ACC112 (cell line): ENCODE data around the gene TALDO1.

Source experiments
- H2AFZ ChIP-seq: fragments of 200-600 bp; sonication (generic); one replicate; pipeline ENCODE4 v1.6.0; 2017; ENCODE audit warnings: antibody characterized with exemption, low read length; ENCODE audit not compliant: unreplicated experiment
- H3K27ac ChIP-seq: fragments of 200-600 bp; sonication (generic); 2 replicates; pipeline ENCODE4 v1.5.1; 2014; ENCODE audit warnings: low read depth, mild to moderate bottlenecking, antibody characterized with exemption, low read length, moderate library complexity
- H3K27me3 ChIP-seq: fragments of 200-600 bp; sonication (generic); 2 replicates; pipeline ENCODE4 v1.6.1; 2014; ENCODE audit warnings: mild to moderate bottlenecking, antibody characterized with exemption, low read length, moderate library complexity, mixed read lengths; ENCODE audit not compliant: insufficient read depth
- H3K36me3 ChIP-seq: fragments of 200-600 bp; sonication (generic); 2 replicates; pipeline ENCODE4 v1.6.1; 2016; ENCODE audit warnings: mild to moderate bottlenecking, antibody characterized with exemption, low read length, moderate library complexity, mixed read lengths; ENCODE audit not compliant: insufficient read depth
- H3K4me1 ChIP-seq: fragments of 200-600 bp; sonication (generic); one replicate; pipeline ENCODE4 v1.6.1; 2016; ENCODE audit warnings: low read length, mixed read lengths; ENCODE audit not compliant: insufficient read depth, unreplicated experiment, control insufficient read depth
- H3K4me3 ChIP-seq: fragments of 200-600 bp; sonication (generic); 2 replicates; pipeline ENCODE4 v1.5.1; 2014; ENCODE audit warnings: mild to moderate bottlenecking, low read depth, low read length
- H3K79me2 ChIP-seq: fragments of 200-600 bp; sonication (generic); one replicate; pipeline ENCODE4 v1.6.0; 2016; ENCODE audit warnings: low read length; ENCODE audit not compliant: control insufficient read depth, unreplicated experiment, insufficient read depth

Gene TALDO1

DNA sequence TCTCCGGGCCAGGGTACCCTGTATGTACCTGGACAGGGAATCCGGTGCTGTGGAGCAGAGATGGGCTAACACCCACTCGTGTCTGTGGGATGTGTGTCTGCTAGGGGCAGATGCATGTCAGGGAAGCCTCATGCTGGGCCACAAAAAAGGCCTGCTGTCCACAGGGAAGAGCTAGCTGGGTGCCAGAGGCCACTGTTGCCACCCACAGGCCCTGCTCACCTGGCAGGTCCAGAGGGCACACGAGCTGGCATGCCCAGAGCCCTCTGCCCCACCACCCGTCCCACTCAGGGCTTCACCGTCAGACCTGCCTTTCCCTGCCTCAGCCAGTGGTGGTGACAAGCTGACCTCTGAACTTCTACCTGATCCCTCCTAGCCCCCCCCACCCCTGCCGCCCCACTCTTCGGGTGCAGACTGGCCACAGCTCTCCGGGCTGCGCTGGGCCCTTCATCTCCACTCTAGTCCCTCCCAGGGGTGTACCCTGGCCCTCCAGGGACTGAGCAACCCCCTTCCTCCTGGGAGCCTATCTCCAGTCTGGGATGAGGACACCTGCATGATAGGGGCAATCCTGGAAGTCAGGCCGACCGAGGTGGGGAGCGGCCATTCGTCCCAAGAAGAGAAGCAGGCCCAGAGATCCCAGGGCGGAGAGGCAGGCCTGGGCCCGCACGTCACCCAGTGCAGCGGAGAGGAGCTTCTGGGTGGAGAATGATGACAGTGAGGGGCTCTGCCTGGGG lies 49.5 kb downstream of the TALDO1 start:
- no peaks in the 10 kb centered on the region for H3K27me3 ChIP-seq
- H3K27ac ChIP-seq = peak overlapping the region; percentile 67
- peaks cover 8% of the 10 kb centered on the region for H3K4me1 ChIP-seq
- peak overlapping the region; percentile 86 for H3K4me3 ChIP-seq
- H3K36me3 ChIP-seq = no peaks in the 10 kb centered on the region
- H3K79me2 ChIP-seq = peaks cover 6% of the 10 kb centered on the region
- no peak overlapping the region for H2AFZ ChIP-seq

GRCh38 chr11:797296-798092 lies 50.2 kb downstream of the TALDO1 start:
- H3K79me2 ChIP-seq = peaks cover 6% of the 10 kb centered on the region
- H2AFZ ChIP-seq = peak overlapping the region; percentile 32
- H3K27ac ChIP-seq = peak overlapping the region; percentile 67
- peak overlapping the region; percentile 86 for H3K4me3 ChIP-seq
- H3K4me1 ChIP-seq = peaks cover 8% of the 10 kb centered on the region
- no peaks in the 10 kb centered on the region for H3K27me3 ChIP-seq
- H3K36me3 ChIP-seq = no peaks in the 10 kb centered on the region

- H3K27ac ChIP-seq = peak within 1 kb of the TSS; percentile 67
- H2AFZ ChIP-seq = peak within 1 kb of the TSS; percentile 32
- H3K27me3 ChIP-seq = no peaks in the 10 kb centered on the region
- H3K79me2 ChIP-seq = peaks cover 6% of the 10 kb centered on the region
- peaks cover 8% of the 10 kb centered on the region for H3K4me1 ChIP-seq
- peak within 1 kb of the TSS; percentile 86 for H3K4me3 ChIP-seq
- H3K36me3 ChIP-seq = no peaks in the 10 kb centered on the region
Observed at GRCh38 chr11:798093-798713, 50.9 kb downstream of the TALDO1 start, which contains the start of gene SLC25A22. SLC25A22 (minus strand) TSS chr11:798281; CDS start chr11:795006, 3,275 bp downstream.

DNA sequence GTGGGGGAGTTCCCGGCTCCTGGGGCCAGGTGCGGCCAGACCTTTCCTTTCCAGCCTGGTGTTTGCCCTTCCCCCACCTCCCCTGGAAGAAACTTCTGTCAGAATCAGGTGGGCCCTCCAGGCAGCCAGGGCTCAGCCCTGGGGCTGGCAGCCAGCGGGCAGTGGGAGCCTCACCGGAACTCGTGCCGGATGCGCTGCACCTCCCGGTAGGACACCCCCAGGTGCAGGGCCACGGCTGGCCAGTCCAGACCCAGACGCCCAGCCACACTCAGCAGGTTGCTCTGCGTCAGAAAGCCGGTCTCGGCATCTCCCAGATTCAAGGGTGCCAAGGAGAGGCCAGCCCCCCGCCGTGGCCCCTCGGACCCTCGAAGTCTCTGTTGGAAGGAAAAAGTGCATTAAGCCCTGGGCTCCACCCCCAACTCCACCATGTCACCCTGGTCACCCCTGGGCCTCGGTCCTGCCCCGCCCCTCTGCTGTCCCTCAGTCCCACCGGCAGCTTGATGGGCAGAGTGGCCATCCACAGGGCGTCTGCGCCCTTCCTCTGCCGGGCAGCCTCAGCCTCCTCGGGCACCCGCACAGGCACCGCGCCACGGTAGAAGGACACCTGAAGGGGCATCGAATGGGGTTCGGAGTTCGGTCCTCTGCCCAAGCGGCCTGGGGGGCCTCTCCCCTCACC lies 52.5 kb downstream of the TALDO1 start:
- Histone ChIP-seq H3K27me3 (no peaks in the 10 kb centered on the region), H3K27ac (no peak overlapping the region), H3K79me2 (peaks cover 6% of the 10 kb centered on the region), H3K4me3 (no peak overlapping the region), H3K36me3 (no peaks in the 10 kb centered on the region), H2AFZ (no peak overlapping the region), H3K4me1 (peaks cover 14% of the 10 kb centered on the region)

GRCh38 chr11:800473-800872 lies 53.2 kb downstream of the TALDO1 start:
- Histone ChIP-seq H3K27ac (no peak overlapping the region), H3K4me1 (peaks cover 14% of the 10 kb centered on the region), H3K4me3 (no peak overlapping the region), H3K27me3 (no peaks in the 10 kb centered on the region), H3K36me3 (no peaks in the 10 kb centered on the region), H2AFZ (no peak overlapping the region), H3K79me2 (no peaks in the 10 kb centered on the region)

DNA sequence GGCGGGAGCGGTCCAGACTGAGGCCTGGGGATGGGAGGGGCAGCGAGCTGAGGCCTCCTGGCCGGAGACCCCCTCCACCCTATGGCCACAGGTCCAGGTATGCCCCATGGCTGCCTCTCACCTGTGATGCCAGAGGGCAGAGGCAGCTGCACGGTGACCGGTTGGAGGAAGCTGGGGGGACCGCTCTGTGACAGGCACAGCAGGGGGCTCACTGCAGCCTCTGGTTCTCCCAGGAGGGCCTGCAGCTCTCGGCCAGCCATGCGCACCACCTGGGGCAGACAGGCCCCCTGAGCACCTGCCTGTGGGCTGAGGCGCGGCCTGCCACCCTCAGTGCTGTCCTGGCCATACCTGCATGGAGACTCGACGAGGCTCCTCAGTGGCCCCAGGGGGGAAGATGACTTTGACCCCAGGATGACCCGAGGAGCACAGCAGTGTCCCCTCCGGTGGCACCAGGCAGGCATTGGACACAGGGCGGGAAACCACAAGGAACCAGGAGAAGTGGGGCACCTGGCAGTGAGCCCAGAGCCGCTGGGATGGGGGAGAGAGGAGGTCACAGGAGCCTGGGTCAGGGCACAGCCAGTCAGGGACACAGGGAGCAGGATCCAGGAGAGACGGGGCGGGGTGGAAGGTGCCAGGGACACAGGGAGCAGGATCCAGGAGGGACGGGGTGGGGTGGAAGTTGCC lies 54.0 kb downstream of the TALDO1 start:
- Histone ChIP-seq H3K27me3 (no peaks in the 10 kb centered on the region), H3K4me1 (peaks cover 14% of the 10 kb centered on the region), H3K27ac (no peak overlapping the region), H2AFZ (no peak overlapping the region), H3K36me3 (no peaks in the 10 kb centered on the region), H3K79me2 (no peaks in the 10 kb centered on the region), H3K4me3 (no peak overlapping the region)

DNA sequence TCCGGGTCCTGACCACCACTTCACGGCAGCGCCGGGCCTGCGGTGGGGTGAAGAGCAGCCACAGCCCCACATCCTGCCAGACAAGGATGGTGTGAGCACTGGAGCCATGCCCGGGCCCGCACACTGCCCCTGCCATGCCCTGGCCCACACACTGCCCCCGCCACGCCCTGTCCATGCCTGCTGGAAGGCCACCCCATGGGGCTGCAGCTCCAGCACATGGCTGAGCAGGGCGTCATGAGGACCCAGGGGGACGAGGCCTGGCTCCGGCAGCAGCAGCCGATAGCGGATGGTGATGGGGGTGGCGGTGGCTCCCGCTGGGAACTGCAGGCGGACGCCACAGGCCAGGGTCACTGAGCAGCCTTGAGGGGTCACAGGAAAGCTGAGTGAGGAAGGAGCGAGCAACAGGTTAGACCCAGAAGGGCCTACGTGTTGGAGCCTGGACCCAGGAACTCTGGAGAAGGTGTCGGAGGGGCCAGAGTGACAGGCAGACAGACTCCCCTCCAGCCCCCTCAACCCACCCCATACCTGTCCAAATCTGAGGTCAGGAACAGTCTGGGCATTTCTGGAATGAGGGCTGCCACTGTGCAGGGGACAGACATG lies 54.9 kb downstream of the TALDO1 start:
- Histone ChIP-seq H3K27me3 (no peaks in the 10 kb centered on the region), H3K79me2 (no peaks in the 10 kb centered on the region)

GRCh38 chr11:802693-803466 lies 55.6 kb downstream of the TALDO1 start:
- H3K4me3 ChIP-seq = no peak overlapping the region
- H3K79me2 ChIP-seq = peaks cover 2% of the 10 kb centered on the region
- H3K36me3 ChIP-seq = no peaks in the 10 kb centered on the region
- no peak overlapping the region for H3K27ac ChIP-seq
- no peak overlapping the region for H2AFZ ChIP-seq
- H3K4me1 ChIP-seq = peaks cover 7% of the 10 kb centered on the region
- no peaks in the 10 kb centered on the region for H3K27me3 ChIP-seq

More for the DNA sequence above, 54.9 kb downstream of the TALDO1 start:
- Histone ChIP-seq H3K4me3 (no peak overlapping the region), H2AFZ (no peak overlapping the region), H3K27ac (no peak overlapping the region), H3K36me3 (no peaks in the 10 kb centered on the region), H3K4me1 (peaks cover 7% of the 10 kb centered on the region)

DNA sequence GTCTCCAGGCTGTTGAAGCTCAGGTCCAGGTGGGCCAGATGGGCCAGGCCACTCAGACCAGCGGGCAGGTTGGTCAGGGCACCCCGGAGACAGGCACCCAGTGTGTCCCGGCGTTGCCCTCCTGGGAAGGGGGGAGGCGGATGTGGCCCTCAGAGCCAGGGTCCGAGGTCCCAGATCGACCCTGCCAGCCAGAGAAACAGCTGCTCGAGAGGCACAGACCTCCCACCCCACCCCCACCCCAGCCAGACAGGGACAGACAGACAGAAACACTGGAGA lies 56.1 kb downstream of the TALDO1 start:
- Histone ChIP-seq H3K4me3 (peak overlapping the region; percentile 80; the same call in 1 of the 2 replicates), H3K79me2 (peaks cover 5% of the 10 kb centered on the region), H3K36me3 (no peaks in the 10 kb centered on the region), H2AFZ (no peak overlapping the region), H3K27ac (no peak overlapping the region), H3K4me1 (peaks cover 9% of the 10 kb centered on the region), H3K27me3 (no peaks in the 10 kb centered on the region)
